NCI-H1930 (cell line): ENCODE data around the gene PHKA2.
"Not testable (repeated sequence)": the region's sequence is repeated elsewhere in the genome, so short reads cannot be mapped to it uniquely, and the experiment has no call there.

Experiments
- DNase-seq, 2 experiments: peaks; one replicate each; lab custom pipeline; 2025; lab: John Stamatoyannopoulos, UW

Gene PHKA2

GRCh38 chrX:18983666-18984380, at the start of gene PHKA2:
PHKA2 (minus strand) TSS chrX:18984114; CDS start chrX:18983932, 182 bp downstream.
- DNase-seq: peak in 1 of 2 experiments; percentile 17

GRCh38 chrX:19030805-19031204, 46.9 kb upstream of the PHKA2 start:
- DNase-seq: no peak

GRCh38 chrX:19028560-19028959, 44.6 kb upstream of the PHKA2 start:
- DNase-seq: no peak

- DNase-seq: no peak
These were observed 40.5 kb upstream of the PHKA2 start for GRCh38 chrX:19024366-19024765.

GRCh38 chrX:19019996-19020395, 36.1 kb upstream of the PHKA2 start:
- no peak for DNase-seq

GRCh38 chrX:19017271-19017670, 33.4 kb upstream of the PHKA2 start:
- DNase-seq: peak in 1 of 2 experiments; percentile 2

GRCh38 chrX:19016614-19017013, 32.7 kb upstream of the PHKA2 start:
- not testable (repeated sequence) for DNase-seq

- DNase-seq: no peak
These were observed 24.0 kb upstream of the PHKA2 start for GRCh38 chrX:19007868-19008267.

- no peak for DNase-seq
These were observed 23.1 kb upstream of the PHKA2 start for GRCh38 chrX:19007011-19007410.

- no peak for DNase-seq
These were observed 22.0 kb upstream of the PHKA2 start for GRCh38 chrX:19005909-19006308.

GRCh38 chrX:19003756-19004155, 19.8 kb upstream of the PHKA2 start:
- no peak for DNase-seq

GRCh38 chrX:18998653-18999052, 14.7 kb upstream of the PHKA2 start:
- no peak for DNase-seq

- DNase-seq: no peak
These were observed 14.0 kb upstream of the PHKA2 start for GRCh38 chrX:18997916-18998315.

GRCh38 chrX:18996536-18996935, 12.6 kb upstream of the PHKA2 start:
- DNase-seq: no peak

- DNase-seq: no peak
These were observed 11.3 kb upstream of the PHKA2 start for GRCh38 chrX:18995221-18995620.

GRCh38 chrX:18994713-18995112, 10.8 kb upstream of the PHKA2 start:
- DNase-seq: no peak

GRCh38 chrX:18992829-18993228, 8.9 kb upstream of the PHKA2 start:
- no peak for DNase-seq

- DNase-seq: no peak
These were observed 1.2 kb upstream of the PHKA2 start for GRCh38 chrX:18985186-18985435.

GRCh38 chrX:18984381-18985185, 669 bp upstream of the PHKA2 start:
- peak; percentile 65 to 79 for DNase-seq

- DNase-seq: no peak
These were observed 2.6 kb downstream of the PHKA2 start for GRCh38 chrX:18981124-18981807.

GRCh38 chrX:18980262-18980661, 3.7 kb downstream of the PHKA2 start:
- DNase-seq: not testable (repeated sequence)

GRCh38 chrX:18974993-18975392, 8.9 kb downstream of the PHKA2 start:
- no peak for DNase-seq
